HCT116 (cell line): ENCODE results near the gene RAB34. TPM values are rescaled to one million over a fixed set of nuclear protein-coding genes. Genes with fewer than 3 reads are reported as not detected.

Experiments used
- ATAC-seq: fragments of 200-7000 bp; cut with Tn5 transposase; 2 replicates; pipeline ENCODE4 v1.9.1; 2020; ENCODE audit warnings: mild to moderate bottlenecking, moderate library complexity
- BruUV-seq: library from RNA; stranded (reverse); fragments of 400-500 nt; replicated peaks from 2 replicates; lab custom pipeline; 2021; lab: Mats Ljungman, UMichigan
- CTCF ChIA-PET: fragments of 300-600 bp; sonication (Branson Sonifier 250); formaldehyde crosslinking; loops from one replicate; lab custom pipeline; 2021; ENCODE audit warnings: antibody characterized with exemption; lab: Charles Lee
- POLR2A ChIA-PET: fragments of 300-600, 350-600 bp; sonication (Branson Sonifier 250); formaldehyde crosslinking; loops from one replicate; lab custom pipeline; 2021; ENCODE audit warnings: antibody characterized with exemption; lab: Charles Lee
- RAD21 ChIA-PET, 2 experiments: fragments of 300-600 bp; sonication (Branson Sonifier 250); formaldehyde crosslinking; loops; one replicate each; lab custom pipeline; 2023; ENCODE audit warnings: low total read pairs in 2 of 2; ENCODE audit not compliant: uncharacterized antibody in 2 of 2, unreplicated experiment in 2 of 2, low non-redundant PET in 1 of 2; lab: Charles Lee
- DNase-seq: peaks from one replicate; pipeline ENCODE4 v3.0.0-alpha.2; 2010; ENCODE audit warnings: low read depth, low spot score
- H2AFZ ChIP-seq: fragments of 200-600 bp; shearing (Covaris generic), sonication (generic); 2 replicates; pipeline ENCODE4 v1.6.1; 2017; ENCODE audit warnings: low read depth, mixed run types, mixed read lengths, antibody characterized with exemption, low read length; ENCODE audit not compliant: poor library complexity, severe bottlenecking
- H3K27ac ChIP-seq: 2 replicates; pipeline ENCODE4 v1.5.1; 2012; ENCODE audit warnings: low read depth, low read length
- H3K27me3 ChIP-seq: fragments of 200-600 bp; sonication (generic); 2 replicates; pipeline ENCODE4 v1.6.1; 2016; ENCODE audit warnings: mixed run types, low read length, mixed read lengths; ENCODE audit not compliant: insufficient read depth
- H3K36me3 ChIP-seq, 2 experiments: fragments of 200-500 bp in 1 of 2; fragments of 200-600 bp in 1 of 2; sonication (Bioruptor generic) in 1 of 2; sonication (generic) in 1 of 2; 2 replicates each; pipeline versions ENCODE4 v1.5.1 to v1.6.1; 2014 to 2016; ENCODE audit warnings: low read length in 2 of 2, inconsistent platforms in 1 of 2, mixed read lengths in 1 of 2, mixed run types in 1 of 2; ENCODE audit not compliant: insufficient read depth in 2 of 2, control insufficient read depth in 1 of 2
- H3K4me1 ChIP-seq, 2 experiments: fragments of 200-600 bp in 1 of 2; sonication (generic) in 1 of 2; 2 replicates each; pipeline versions ENCODE4 v1.5.1 to v1.6.1; 2012 to 2017; ENCODE audit warnings: low read length in 2 of 2, inconsistent platforms in 1 of 2, mild to moderate bottlenecking in 1 of 2, mixed read lengths in 1 of 2, mixed run types in 1 of 2, moderate library complexity in 1 of 2; ENCODE audit not compliant: insufficient read depth in 2 of 2, control insufficient read depth in 1 of 2
- H3K4me2 ChIP-seq: fragments of 200-600 bp; sonication (generic); 2 replicates; pipeline ENCODE4 v1.6.1; 2017; ENCODE audit warnings: mixed run types, low read length, mixed read lengths
- H3K4me3 ChIP-seq, 2 experiments: fragments of 200-600 bp in 1 of 2; sonication (generic) in 1 of 2; replicated peaks in 1 of 2; 2 replicates each; pipeline ENCODE4 v1.5.1; 2011 to 2016; ENCODE audit warnings: low read length in 2 of 2, control low read depth in 1 of 2, low read depth in 1 of 2, mild to moderate bottlenecking in 1 of 2, mixed read lengths in 1 of 2, mixed run types in 1 of 2
- H3K79me2 ChIP-seq: fragments of 200-600 bp; sonication (generic); 2 replicates; pipeline ENCODE4 v1.6.1; 2017; ENCODE audit warnings: mild to moderate bottlenecking, mixed run types, low read length, moderate library complexity, mixed read lengths; ENCODE audit not compliant: insufficient read depth
- H3K9ac ChIP-seq: fragments of 200-600 bp; sonication (generic); 2 replicates; pipeline ENCODE4 v1.6.1; 2016; ENCODE audit warnings: low read length, mixed read lengths
- H3K9me2 ChIP-seq: fragments of 200-600 bp; sonication (generic), shearing (Covaris generic); 2 replicates; pipeline ENCODE4 v1.6.1; 2017; ENCODE audit warnings: mixed run types, mild to moderate bottlenecking, moderate library complexity; ENCODE audit not compliant: insufficient read depth
- H3K9me3 ChIP-seq, 2 experiments: fragments of 200-500 bp in 1 of 2; fragments of 200-600 bp in 1 of 2; sonication (Bioruptor generic) in 1 of 2; sonication (generic) in 1 of 2; 2 replicates each; pipeline ENCODE4 v1.6.1; 2014 to 2017; ENCODE audit warnings: low read length in 2 of 2, mixed read lengths in 2 of 2, inconsistent platforms in 1 of 2, low read depth in 1 of 2, mild to moderate bottlenecking in 1 of 2, mixed run types in 1 of 2, moderate library complexity in 1 of 2; ENCODE audit not compliant: control insufficient read depth in 1 of 2, insufficient read depth in 1 of 2
- H4K20me1 ChIP-seq: fragments of 200-600 bp; sonication (generic), shearing (Covaris generic); 2 replicates; pipeline ENCODE4 v1.6.1; 2017; ENCODE audit warnings: mixed run types, mild to moderate bottlenecking, moderate library complexity; ENCODE audit not compliant: insufficient read depth
- ATF3 ChIP-seq: IDR thresholded peaks from 2 replicates; pipeline ENCODE4 v1.6.1; 2012
- CTCF ChIP-seq, 3 experiments: fragments of 200-600 bp in 1 of 3; sonication (generic) in 1 of 3; IDR thresholded peaks in 2 of 3; conservative IDR thresholded peaks in 1 of 3; 2 replicates each; pipeline ENCODE4 v1.5.1; 2012 to 2017; ENCODE audit warnings: low read depth in 2 of 3, low read length in 2 of 3, antibody characterized with exemption in 1 of 3, borderline replicate concordance in 1 of 3, control low read depth in 1 of 3, mild to moderate bottlenecking in 1 of 3, mixed read lengths in 1 of 3, mixed run types in 1 of 3, moderate library complexity in 1 of 3; ENCODE audit not compliant: insufficient read depth in 1 of 3
- EGR1 ChIP-seq: IDR thresholded peaks from 2 replicates; pipeline ENCODE4 v1.6.1; 2012; ENCODE audit warnings: low read depth
- FOSL1 ChIP-seq: IDR thresholded peaks from 2 replicates; pipeline ENCODE4 v1.6.1; 2012; ENCODE audit warnings: low read depth
- POLR2AphosphoS5 ChIP-seq: IDR thresholded peaks from 2 replicates; pipeline ENCODE4 v1.6.1; 2011; ENCODE audit warnings: mild to moderate bottlenecking, low read depth, low read length, moderate library complexity
- REST ChIP-seq: IDR thresholded peaks from 2 replicates; pipeline ENCODE4 v1.6.1; 2012; ENCODE audit warnings: low read depth
- SP1 ChIP-seq: IDR thresholded peaks from 2 replicates; pipeline ENCODE4 v1.6.1; 2012; ENCODE audit warnings: low read depth
- intact Hi-C: fragments of 100-400 bp; cut with micrococcal nuclease; formaldehyde crosslinking; loops from 2 replicates; pipeline ENCODE4 v1.10.0; 2022
- total RNA-seq: library from RNA; stranded (reverse); gene quantifications from one replicate; pipeline ENCODE4 v1.2.1, GENCODE V29; 2021; ENCODE audit not compliant: unreplicated experiment

RAB34 gene
- total RNA-seq, 1 experiment from 2014 or later = 0.59 TPM

GRCh38 chr17:28723159-28723835 lies 5.6 kb upstream of the RAB34 start:
- Histone ChIP-seq H3K27me3 (no peaks in the 10 kb centered on the region), H3K4me1 (peaks cover 37 to 81% of the 10 kb centered on the region in 2 experiments), H3K27ac (peak overlapping the region; percentile 89), H3K9me3 (no peaks in the 10 kb centered on the region), H3K9ac (peak overlapping the region; percentile 99), H2AFZ (no peak overlapping the region), H3K4me2 (peak overlapping the region; percentile 77)
- no peak for ATAC-seq
- DNase-seq = no peak
- RAD21 ChIA-PET = no interaction called here
- POLR2A ChIA-PET = interaction anchor here (0.6 kb wide), 1 partner anchor 9 kb away, joined by 4 read pairs; no protein-coding TSS in a partner anchor
- intact Hi-C loops = no loop called here
- TF ChIP-seq SP1 = no peak
- no peak for TF ChIP-seq ATF3
- TF ChIP-seq EGR1 = no peak
- peak; percentile 23; the same call in 1 of the 2 replicates for TF ChIP-seq POLR2AphosphoS5
- no peak for TF ChIP-seq CTCF (IDR thresholded peaks at IDR 0.05 in 2 of 3, conservative IDR thresholded peaks at IDR 0.05 in 1 of 3; ENCODE audit: borderline replicate concordance in 1 of 3, insufficient read depth in 1 of 3, low read depth in 2 of 3, low read length in 2 of 3)
- TF ChIP-seq FOSL1 = no peak
- no peak for TF ChIP-seq REST
- TF ChIP-seq, all 23 proteins: peak for 1
- H3K36me3 ChIP-seq = peaks cover 22 to 43% of the 10 kb centered on the region in 2 experiments; a peak in 3 of 4 replicates
- peaks cover 49% of the 10 kb centered on the region for H3K79me2 ChIP-seq
- H3K9me2 ChIP-seq = no peaks in the 10 kb centered on the region
- peaks cover 15% of the 10 kb centered on the region; the same call in 1 of the 2 replicates for H4K20me1 ChIP-seq
- CTCF ChIA-PET = no interaction called here
- no TSS peak for BruUV-seq
- peak overlapping the region; percentile 2 to 15; a peak in 2 of 4 replicates for H3K4me3 ChIP-seq
